K562 (cell line): Measurements from ENCODE around the gene ZNF83.

Source experiments
- CREM ChIP-seq: IDR thresholded peaks from 2 replicates; pipeline ENCODE4 v1.6.1; 2014; ENCODE audit warnings: antibody characterized with exemption, low read depth
- E2F1 ChIP-seq: sonication (generic); formaldehyde crosslinking; IDR thresholded peaks from 2 replicates; pipeline ENCODE4 v1.8.1; 2023; ENCODE audit warnings: mild to moderate bottlenecking, missing genetic modification reagents, moderate library complexity
- KLF16 ChIP-seq: IDR thresholded peaks from 2 replicates; pipeline ENCODE4 v1.6.1; 2016; ENCODE audit warnings: antibody characterized with exemption
- NCOR1 ChIP-seq: fragments of 450-650 bp; IDR thresholded peaks from 2 replicates; pipeline ENCODE4 v1.6.1; 2016; ENCODE audit warnings: mild to moderate bottlenecking, moderate library complexity
- POLR2AphosphoS2 ChIP-seq: IDR thresholded peaks from 2 replicates; pipeline ENCODE4 v1.6.1; 2012; ENCODE audit warnings: low read length, improper control_type of control experiment
- POLR2AphosphoS5 ChIP-seq: IDR thresholded peaks from 2 replicates; pipeline ENCODE4 v1.6.1; 2011; ENCODE audit warnings: mild to moderate bottlenecking, low read depth, low read length, moderate library complexity; ENCODE audit not compliant: control insufficient read depth, insufficient read depth
- ZNF551 ChIP-seq: fragments of 250-450 bp; sonication (Bioruptor Pico); IDR thresholded peaks from 2 replicates; pipeline ENCODE4 v1.5.0; 2021; ENCODE audit warnings: mild to moderate bottlenecking, moderate library complexity
- TF ChIP-seq, protein P1 (sequence below), 3 experiments: IDR thresholded peaks in 2 of 3; conservative IDR thresholded peaks in 1 of 3; 2 replicates each; pipeline ENCODE4 v1.5.1; 2011 to 2012; ENCODE audit warnings: low read length in 3 of 3, mild to moderate bottlenecking in 3 of 3, control low read depth in 2 of 3, improper control_type of control experiment in 1 of 3, inconsistent platforms in 1 of 3, low read depth in 1 of 3, mixed read lengths in 1 of 3, moderate library complexity in 1 of 3; ENCODE audit not compliant: insufficient read depth in 2 of 3
- TF ChIP-seq, protein P2 (sequence below): conservative IDR thresholded peaks from 2 replicates; pipeline ENCODE4 v1.6.1; 2011; ENCODE audit warnings: low read depth, mild to moderate bottlenecking, low read length; ENCODE audit not compliant: control insufficient read depth
- TF ChIP-seq, protein P3 (sequence below): fragments of 450-650 bp; formaldehyde crosslinking; IDR thresholded peaks from 2 replicates; pipeline ENCODE4 v1.4.0; 2020; ENCODE audit warnings: mild to moderate bottlenecking, moderate library complexity

- TF ChIP-seq KLF16: no peak
- TF ChIP-seq, protein P1, sequence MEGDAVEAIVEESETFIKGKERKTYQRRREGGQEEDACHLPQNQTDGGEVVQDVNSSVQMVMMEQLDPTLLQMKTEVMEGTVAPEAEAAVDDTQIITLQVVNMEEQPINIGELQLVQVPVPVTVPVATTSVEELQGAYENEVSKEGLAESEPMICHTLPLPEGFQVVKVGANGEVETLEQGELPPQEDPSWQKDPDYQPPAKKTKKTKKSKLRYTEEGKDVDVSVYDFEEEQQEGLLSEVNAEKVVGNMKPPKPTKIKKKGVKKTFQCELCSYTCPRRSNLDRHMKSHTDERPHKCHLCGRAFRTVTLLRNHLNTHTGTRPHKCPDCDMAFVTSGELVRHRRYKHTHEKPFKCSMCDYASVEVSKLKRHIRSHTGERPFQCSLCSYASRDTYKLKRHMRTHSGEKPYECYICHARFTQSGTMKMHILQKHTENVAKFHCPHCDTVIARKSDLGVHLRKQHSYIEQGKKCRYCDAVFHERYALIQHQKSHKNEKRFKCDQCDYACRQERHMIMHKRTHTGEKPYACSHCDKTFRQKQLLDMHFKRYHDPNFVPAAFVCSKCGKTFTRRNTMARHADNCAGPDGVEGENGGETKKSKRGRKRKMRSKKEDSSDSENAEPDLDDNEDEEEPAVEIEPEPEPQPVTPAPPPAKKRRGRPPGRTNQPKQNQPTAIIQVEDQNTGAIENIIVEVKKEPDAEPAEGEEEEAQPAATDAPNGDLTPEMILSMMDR (IDR thresholded peaks at IDR 0.05 in 2 of 3, conservative IDR thresholded peaks at IDR 0.05 in 1 of 3; ENCODE audit: insufficient read depth in 2 of 3, low read depth in 1 of 3, low read length in 3 of 3): no peak
- no peak for TF ChIP-seq POLR2AphosphoS2
- TF ChIP-seq ZNF551 (CRISPR knock-in tag): no peak
- no peak for TF ChIP-seq POLR2AphosphoS5
- TF ChIP-seq, protein P2, sequence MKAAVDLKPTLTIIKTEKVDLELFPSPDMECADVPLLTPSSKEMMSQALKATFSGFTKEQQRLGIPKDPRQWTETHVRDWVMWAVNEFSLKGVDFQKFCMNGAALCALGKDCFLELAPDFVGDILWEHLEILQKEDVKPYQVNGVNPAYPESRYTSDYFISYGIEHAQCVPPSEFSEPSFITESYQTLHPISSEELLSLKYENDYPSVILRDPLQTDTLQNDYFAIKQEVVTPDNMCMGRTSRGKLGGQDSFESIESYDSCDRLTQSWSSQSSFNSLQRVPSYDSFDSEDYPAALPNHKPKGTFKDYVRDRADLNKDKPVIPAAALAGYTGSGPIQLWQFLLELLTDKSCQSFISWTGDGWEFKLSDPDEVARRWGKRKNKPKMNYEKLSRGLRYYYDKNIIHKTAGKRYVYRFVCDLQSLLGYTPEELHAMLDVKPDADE: no peak
- TF ChIP-seq E2F1 (CRISPR knock-in tag): no peak
- TF ChIP-seq, protein P3, sequence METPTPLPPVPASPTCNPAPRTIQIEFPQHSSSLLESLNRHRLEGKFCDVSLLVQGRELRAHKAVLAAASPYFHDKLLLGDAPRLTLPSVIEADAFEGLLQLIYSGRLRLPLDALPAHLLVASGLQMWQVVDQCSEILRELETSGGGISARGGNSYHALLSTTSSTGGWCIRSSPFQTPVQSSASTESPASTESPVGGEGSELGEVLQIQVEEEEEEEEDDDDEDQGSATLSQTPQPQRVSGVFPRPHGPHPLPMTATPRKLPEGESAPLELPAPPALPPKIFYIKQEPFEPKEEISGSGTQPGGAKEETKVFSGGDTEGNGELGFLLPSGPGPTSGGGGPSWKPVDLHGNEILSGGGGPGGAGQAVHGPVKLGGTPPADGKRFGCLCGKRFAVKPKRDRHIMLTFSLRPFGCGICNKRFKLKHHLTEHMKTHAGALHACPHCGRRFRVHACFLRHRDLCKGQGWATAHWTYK: no peak
- no peak for TF ChIP-seq NCOR1
- no peak for TF ChIP-seq CREM
These were observed 2.8 kb upstream of the ZNF83 start for GRCh38 chr19:52640916-52641315.
